Peyer's patch (tissue), 4 donors: Measurements from ENCODE around the gene HPF1. TPM values are rescaled to one million over a fixed set of nuclear protein-coding genes. Genes with fewer than 3 reads are reported as not detected.

Experiments
- DNase-seq, 3 donors: peaks; one replicate each; pipeline ENCODE4 v3.0.0-alpha.2; 2017 to 2019
- H3K27ac ChIP-seq, 4 donors: fragments of 200-600 bp; sonication (generic); one replicate each; pipeline ENCODE4 v1.5.1; 2016 to 2019
- H3K27me3 ChIP-seq, 2 donors: fragments of 200-600 bp; sonication (generic); one replicate each; pipeline ENCODE4 v1.5.1; 2019
- H3K36me3 ChIP-seq, 3 donors: fragments of 200-600 bp; sonication (generic); one replicate each; pipeline ENCODE4 v1.5.1; 2016 to 2019
- H3K4me1 ChIP-seq, 4 donors: fragments of 200-600 bp; sonication (generic); one replicate each; pipeline ENCODE4 v1.5.1; 2016 to 2019
- H3K4me3 ChIP-seq, 4 donors: fragments of 200-600 bp; sonication (generic); 1 replicate in 3 of 4; 2 replicates in 1 of 4; pipeline ENCODE4 v1.5.1; 2016 to 2019; ENCODE audit warnings: mild to moderate bottlenecking in 1 of 4
- H3K9me3 ChIP-seq, 4 donors: fragments of 200-600 bp; sonication (generic); one replicate each; pipeline ENCODE4 v1.5.1; 2016 to 2019; ENCODE audit warnings: mild to moderate bottlenecking in 1 of 4
- POLR2A ChIP-seq, 2 donors: fragments of 450-650 bp; IDR thresholded peaks; one replicate each; pipeline ENCODE4 v1.5.1; 2017; ENCODE audit warnings: antibody characterized with exemption in 2 of 2, mild to moderate bottlenecking in 2 of 2, moderate library complexity in 2 of 2
- total RNA-seq, 4 donors: library from RNA; depleted of rRNA; stranded (reverse); fragments of >200 nt; gene quantifications; one replicate each; pipeline ENCODE4 v1.1.0, GENCODE V29; 2016

Gene HPF1
- total RNA-seq, 4 donors from 2014 or later = 7.1 to 55.3 (median 13.5) TPM

GRCh38 chr4:169682372-169683047 is 75.2 kb downstream of the HPF1 start:
- no peak overlapping the region for H3K4me3 ChIP-seq
- H3K4me1 ChIP-seq = no peaks in the 10 kb centered on the region
- TF ChIP-seq POLR2A (IDR thresholded peaks at IDR 0.05) = no peak
- H3K9me3 ChIP-seq = no peaks in the 10 kb centered on the region
- H3K27me3 ChIP-seq = no peaks in the 10 kb centered on the region
- DNase-seq = no peak
- H3K27ac ChIP-seq = no peak overlapping the region
- H3K36me3 ChIP-seq = peaks cover 0 to 30% (median 0%) of the 10 kb centered on the region in 3 donors

Other genes with a start within 250 kb of the HPF1 start
- gene NEK1, start 145.4 kb downstream of the HPF1 start, total RNA-seq = 10 to 100 TPM in 1 of 4 donors, 1 to 10 TPM in 3; 6.0 to 18.2 (median 7.1) TPM
- gene CLCN3, start 137.4 kb downstream of the HPF1 start, total RNA-seq = 10 to 100 TPM; 14.0 to 61.5 (median 44.7) TPM